Amniotic stem cell (primary cell): Measurements from ENCODE around the gene TLR9.

Experiments
- DNase-seq: peaks from one replicate; lab custom pipeline; 2025; lab: John Stamatoyannopoulos, UW

Gene TLR9

DNA sequence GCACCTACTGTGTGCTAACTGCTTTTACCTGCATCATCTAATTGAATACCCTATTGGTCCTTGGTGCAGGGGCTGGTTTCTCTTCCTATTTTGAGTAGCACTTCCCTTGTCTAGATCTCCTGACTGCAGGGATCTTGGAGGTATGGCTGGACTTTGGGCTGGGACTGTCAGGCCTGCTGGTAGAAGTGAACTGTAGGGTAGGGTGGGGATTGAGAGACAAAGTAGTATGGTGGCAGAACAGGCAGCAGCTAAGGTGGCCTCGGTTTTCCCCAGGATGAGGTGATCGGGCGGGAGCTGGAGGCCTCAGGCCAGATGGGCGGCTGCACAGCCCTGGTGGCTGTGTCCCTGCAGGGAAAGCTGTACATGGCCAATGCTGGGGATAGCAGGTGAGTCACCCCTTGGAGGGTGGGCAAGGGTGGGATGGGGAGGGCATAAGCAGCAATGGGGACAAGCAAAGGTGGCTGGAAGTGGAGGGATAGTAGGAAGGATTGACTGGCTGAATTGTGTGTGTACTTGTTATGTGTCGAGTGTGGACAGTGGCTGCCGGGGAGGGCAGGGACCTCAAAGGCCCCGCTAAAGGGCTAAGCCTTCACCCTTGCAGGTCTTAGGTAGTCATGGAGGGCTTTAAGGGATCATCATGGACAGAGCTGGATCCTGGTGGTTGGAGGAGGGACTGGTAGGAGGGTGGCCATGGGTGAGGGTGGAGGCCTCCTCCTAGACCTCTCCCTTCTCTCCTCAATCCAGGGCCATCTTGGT lies 22.1 kb upstream of the TLR9 start:
- no peak for DNase-seq

DNA sequence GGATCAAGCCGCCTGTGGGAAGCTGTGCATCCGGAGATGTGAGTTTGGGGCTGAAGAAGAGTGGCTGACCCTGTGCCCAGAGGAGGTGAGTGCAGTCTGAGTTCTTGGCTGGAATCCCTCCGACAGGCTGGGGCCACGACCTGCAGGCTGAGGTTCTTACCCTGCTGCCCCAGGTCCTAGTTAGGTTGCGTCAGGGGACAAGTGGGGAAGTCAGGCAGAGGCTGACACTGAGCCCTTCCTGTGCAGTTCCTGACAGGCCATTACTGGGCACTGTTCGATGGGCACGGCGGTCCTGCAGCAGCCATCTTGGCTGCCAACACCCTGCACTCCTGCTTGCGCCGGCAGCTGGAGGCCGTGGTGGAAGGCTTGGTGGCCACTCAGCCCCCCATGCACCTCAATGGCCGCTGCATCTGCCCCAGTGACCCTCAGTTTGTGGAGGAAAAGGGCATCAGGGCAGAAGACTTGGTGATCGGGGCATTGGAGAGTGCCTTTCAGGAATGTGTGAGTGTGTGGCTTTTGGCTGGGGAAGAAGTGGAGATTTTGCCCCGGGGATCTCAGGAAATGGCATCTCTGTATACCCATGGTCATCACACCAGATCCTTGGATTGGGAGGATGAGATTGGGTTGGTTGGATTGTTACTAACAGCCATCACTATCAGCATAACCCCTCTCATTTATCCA lies 21.4 kb upstream of the TLR9 start:
- DNase-seq, result no peak

DNA sequence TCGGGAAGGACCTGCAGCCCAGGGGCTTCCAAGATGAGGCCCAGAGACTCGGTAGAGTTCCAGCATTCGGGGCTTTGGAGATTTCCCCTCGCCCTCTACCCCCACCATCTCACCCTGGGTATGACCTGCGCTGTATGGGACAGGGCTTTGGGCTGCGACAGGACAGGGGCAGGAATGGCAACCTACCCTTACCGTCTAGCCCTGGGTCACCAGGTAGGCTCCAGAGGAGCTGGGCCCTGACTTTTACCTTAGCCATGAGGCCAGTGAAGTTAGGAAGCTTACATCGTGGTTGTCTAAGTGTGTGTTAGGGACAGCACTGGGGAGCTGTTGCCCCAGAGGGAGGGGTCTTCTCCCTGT lies 20.8 kb upstream of the TLR9 start:
- no peak for DNase-seq

DNA sequence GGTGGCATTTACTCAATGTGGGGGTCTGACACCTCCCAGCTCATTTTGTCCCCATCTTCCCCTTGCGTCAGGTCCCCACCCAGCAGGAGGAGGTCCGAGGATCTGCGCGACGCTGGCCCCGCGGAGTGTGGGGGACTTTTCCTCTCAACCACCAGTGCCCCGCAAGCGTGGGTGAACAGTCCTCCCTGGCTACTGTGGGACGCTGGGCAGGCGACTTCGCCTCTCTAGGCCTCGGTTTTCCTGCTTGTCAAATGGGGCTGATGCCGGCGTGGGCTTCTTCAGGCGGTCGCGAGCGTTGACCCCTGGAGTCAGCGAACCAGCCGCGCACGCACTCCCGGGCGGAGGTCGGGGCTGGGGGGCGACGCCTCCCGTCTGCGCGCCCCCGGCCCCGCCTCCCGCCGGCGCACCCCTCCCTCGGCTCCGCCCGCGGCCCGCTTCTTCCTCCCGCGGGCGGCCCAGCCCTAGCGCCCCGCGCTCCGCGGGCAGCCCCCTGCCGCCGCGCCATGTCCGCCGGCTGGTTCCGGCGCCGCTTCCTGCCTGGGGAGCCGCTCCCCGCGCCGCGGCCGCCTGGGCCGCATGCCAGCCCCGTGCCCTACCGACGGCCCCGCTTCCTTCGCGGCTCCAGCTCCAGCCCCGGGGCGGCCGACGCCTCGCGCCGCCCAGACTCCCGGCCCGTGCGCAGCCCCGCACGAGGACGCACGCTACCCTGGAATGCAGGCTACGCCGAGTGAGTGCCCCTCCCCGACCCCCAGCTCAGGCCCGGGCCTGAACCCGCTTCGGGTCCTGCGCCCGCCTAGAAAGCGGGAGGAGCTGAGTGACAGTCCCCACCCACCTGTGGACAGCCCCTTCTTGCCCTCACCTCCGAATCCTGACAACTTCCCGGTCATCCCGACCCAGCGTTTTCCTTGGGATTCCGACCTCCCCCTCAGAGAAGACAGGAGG lies 20.1 kb upstream of the TLR9 start, which contains the start of gene PPM1M:
PPM1M (plus strand) TSS at position 438 of the 942 bp plus-strand sequence; CDS start at position 504, 66 bp downstream.
- DNase-seq, result no peak

DNA sequence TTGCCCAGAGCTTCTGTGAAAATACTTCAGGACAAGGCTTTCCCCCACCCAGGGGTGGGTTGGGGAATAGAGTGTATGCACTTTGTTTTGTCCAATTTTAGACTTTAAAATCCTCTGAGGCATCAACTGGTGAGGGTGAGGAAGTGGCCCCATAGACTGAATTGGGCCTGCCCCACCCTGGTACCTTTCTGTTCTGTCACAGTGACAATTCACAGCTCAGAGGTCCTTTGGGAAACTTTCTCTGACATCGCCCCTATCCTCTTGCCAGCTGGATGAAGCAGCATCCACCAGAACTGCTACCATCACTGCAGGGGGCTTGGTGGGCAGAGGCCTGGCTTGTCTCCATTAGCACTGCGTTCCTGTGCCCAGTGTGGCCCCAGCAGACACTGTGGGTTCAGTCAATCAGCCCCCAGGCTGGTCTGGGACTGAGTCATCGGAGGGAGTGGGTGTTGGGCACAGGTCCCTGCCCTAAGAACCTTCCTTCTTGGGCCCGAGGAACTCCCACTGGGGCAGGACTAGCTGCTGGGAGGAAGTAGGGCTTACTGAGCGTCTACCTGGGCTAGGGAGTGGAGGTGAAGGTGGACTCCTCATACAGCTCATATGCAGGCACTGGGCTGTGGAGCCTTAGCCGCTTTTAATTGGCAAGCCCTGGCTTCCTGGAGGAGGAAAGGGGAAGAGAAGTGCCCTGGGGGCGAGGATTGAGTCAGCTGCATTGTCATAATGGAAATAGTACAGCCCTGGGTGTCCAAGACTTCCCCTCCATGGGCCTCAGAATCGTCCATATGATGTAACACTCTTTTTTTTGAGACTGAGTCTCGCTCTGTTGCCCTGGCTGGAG lies 18.6 kb upstream of the TLR9 start:
- peak; percentile 19 for DNase-seq

DNA sequence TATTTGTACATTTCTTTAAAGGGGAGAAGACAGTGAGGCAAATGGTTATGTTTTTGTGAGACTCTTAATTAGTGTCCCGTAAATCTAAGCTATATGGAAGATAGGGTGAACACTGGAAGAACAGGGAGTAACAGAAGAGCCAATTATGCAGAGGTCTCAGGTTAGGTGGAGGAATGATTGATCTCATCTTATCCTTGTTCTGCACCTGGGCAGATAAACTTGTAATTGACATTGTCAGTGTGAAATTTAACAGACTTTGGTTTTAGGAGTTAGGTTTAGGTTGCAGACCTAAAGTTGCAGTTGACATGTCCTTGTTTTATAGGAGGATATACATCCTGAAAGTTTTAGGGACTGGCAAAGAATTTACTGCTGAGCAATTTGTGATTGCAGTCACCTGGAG lies 16.6 kb upstream of the TLR9 start:
- no peak for DNase-seq

DNA sequence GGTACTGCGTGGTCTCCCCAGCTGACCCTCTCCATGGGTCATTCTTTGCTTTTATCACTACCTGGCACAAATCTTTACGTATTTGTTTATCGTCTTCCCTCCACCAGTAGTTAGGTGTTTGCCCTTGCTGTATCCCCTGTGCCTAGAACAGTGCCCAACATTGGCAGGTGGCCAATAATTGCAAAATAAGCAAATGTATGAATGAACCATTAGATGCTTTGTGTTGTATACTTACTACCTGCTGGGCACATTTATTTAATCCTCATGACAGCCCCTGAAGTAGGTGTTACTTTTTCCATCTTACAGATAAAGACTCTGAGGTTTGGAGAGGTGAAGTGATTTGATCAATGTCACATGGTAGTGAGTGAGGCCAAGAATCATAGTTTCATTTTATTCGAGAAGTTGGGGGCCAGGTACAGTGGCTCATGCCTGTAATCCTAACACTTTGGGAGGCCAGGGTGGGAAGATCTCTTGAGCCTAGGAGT lies 15.5 kb upstream of the TLR9 start:
- DNase-seq, result no peak

DNA sequence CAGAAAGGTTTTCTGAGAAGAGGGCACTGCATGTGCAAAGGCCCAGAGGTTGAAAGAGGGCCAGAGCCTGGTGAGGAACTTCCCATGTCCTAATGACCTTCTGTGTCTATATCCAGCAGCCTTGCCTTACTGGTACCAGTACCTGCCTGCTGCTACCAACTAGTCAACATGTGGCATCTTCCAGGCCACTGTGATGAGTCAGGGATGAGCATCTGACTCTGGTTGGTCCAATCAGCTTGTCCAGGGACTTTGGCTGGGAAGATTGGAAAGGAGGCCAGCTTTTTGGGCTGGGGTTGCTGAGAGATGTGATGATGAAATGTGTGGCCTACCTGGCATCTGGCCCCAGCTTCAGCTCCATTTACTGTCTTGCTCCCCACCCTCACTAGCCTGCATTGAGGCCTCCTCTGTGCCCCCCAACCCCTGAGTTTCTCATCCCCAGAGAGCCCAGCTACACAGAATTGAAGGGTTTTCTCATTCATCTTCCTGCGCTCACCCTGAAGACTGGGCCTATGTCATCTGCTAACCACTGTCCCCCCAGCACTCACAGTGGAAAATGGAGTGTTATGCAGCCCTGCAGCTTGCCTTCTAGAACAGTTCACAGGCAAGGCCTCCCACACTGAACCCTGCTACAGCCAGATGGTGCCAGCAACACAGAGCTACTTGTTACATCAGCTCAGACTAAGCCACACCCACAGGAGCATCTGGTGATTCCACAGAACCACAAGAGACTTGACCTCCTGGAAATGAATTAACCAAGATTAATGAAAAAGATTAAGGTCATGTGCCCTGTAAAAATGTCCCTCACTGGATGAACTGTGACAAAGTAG lies 14.8 kb upstream of the TLR9 start:
- DNase-seq, result peak; percentile 27

DNA sequence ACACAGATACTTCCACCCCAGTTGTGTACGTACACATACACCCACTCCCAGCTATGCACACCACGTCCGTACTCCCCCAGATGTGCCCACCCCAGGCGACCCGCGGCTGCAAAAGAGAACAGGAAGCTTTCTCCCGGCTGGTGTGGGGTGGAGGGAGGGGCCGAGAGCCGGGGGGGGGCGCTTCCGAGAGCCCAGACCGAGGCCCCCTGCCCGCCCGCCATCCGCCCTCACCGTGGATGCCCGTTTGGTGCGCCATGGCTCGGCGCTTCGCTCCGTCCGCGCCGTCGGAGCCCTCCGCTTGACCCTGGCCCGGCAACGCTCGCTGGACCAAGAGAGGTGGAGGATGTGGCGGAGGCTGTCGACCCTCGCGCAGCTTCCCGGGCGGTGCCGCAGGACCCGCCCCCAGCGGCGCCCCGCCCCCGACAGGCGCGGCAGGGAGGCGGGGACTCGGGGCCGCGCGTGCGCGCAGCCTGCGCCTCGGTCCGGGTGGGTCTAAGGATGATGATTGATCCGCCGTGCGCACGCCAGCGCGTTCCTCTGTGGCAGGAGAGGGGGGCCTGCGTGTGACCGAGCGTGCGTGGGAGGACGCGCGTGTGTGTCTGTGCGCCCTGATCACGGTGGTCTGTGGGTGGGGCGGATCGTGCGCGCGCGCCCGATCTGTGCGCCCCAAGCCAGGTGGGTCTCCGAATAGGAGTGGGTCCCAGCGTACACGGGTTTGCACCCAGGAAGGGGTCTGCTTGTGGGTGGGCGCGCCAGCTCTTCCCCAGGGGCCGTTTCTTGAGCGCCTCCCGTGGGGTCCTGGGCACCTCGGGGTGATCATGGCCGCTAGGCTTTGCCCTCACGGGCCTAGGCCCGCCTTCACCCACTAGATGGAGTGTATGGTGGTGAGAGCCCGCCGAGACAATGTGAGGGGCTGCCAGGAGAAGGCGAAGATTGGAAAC lies 13.6 kb upstream of the TLR9 start, which contains the start of gene TWF2:
TWF2 (minus strand) TSS at position 398 of the 941 bp plus-strand sequence; CDS start at position 256, 142 bp downstream.
- peak; percentile 35 for DNase-seq

DNA sequence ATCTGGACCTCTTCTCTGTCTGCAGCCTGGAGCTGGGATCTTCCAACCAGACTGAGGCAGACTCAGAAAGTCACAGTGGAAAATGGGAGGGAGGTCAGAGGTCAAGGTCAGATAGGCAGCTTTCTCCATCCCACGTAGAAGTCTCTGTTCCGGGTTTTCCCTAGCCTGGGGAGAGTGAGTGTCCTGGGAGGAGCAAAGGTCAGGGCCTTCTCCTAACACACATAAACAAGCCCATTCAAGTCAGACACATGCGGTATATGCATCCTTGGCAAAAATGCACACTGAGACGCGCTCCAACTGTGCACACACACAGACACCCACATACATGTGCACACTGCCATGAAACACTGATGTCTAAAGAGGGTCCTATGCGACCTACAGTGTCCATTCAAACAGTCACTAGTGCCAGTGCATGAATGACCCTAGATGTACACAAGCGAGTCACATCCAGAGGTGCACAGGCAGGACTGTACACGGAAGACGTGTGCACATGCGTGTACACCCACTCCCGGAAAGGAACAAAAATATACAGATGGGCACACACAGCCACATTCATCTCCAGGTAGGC lies 12.8 kb upstream of the TLR9 start:
- DNase-seq, result no peak

DNA sequence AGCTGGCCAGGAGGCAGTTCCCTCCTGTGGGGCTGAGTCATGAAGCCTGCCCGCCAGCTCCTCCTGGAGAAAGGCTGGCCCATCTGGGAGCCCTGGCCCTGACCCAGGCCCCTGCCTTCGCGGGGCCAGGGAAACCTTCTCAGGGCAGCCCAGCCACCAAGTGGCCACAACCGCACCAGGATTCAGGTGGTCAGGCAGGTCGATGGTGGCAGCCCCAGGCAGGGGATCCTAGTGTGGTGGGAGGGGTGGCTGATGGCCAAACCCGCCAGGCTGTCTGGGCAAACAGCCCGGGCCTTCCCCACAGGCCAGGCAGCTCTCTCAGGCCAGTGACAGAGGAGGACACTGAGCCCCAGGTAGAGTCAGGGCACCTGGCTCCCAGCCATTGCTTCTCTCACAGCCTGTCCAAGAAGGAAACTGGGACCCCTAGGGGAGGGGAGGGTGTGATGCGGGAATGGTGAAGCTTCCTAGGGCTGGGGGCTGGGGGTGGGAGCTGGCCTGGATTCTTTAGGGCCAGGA lies 12.3 kb upstream of the TLR9 start:
- DNase-seq, result peak; percentile 71

DNA sequence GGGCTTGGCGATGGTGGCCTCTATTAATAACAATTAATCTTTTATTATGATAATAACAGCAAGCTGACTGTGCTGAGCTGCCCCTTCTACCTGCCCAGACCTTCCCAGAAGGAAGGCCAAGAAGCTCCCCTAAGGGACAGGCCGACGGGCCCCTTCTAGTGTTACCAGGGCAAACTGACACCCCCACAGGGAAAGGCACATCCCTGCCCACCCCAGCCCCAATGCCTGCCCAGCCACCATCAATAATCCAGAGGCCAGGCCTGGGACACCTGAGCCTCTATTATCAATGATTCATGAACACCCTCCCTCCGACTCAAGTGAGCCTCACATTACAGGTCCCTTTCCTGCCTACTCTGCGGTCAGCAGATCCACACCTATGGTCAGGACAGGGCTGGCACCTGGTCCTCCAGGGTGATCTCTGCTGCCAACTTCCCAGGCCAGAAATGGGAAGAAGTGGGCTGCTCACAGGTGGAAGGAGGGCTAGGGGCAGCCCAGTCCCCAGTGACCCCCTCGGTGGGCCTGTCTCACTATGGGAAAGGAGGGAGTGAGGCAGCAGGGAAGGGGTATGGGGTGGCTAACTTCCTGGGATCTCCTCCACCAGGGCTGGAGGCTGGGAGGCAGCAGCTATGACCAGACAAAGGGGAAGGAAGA lies 11.7 kb upstream of the TLR9 start:
- no peak for DNase-seq

DNA sequence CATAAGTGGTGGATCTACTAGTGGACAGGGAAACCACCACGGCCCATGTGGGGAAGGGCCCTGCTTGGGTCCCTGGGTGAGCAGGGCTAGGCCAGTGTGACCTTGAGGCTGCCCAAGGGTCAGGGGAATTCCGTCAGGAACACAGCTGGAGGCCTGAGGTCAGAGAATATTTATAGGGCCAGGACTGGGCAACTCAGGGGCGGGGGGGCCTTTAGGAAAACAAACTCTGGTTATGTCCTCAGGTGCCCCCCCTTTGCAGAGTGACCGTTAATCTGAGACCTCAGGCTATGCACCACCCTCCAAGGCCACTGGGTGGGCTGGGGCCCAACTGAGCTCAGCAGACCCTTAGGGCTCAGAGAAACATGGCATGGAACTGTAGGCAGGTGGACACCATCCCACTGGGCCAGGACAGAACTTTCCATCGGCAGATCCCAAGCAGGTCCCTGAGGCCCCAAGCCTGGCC lies 11.0 kb upstream of the TLR9 start:
- no peak for DNase-seq

DNA sequence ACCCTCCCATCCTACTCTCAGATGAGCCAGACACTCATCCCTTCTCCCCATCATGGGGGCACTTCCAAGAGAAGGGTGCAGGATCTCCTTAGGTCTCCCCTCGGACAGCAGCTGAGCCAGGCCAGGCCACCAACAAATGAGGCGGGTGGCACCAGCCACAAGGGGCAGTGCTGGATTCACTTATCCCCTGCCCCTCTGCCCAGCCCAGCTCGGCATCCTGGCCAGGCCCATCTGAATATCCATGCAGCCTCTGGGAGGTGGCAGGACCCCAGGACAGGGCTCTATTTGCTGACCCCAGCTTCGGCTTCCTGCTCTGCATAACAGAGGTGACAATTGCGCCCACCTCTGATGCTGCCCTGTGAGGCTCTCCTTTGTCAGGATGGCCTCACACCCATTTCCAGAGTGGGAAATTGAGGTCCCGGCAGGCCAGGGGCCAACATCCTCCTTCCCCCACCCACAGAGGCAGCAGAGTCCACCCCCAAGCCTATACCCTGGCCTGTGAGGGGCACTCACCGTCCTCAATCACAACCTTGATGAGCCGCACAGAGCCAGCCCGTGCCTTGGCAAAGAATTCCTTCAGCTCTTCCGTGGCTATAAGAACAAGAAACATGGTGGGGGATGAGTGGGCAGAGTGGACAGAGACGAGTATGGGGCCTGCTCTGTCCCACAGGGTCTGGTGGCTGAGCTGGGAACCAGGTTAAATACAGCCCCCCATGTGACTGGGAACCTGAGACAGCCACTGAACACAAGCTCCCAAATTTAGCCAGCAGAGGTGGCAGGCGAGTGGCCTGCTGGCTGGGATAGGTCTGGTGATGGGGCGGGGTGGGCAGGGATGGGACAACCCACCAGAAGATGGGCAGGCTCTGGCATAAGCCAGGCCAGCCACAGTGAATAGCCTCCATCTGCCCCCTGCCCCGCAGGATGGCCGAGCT lies 9.3 kb upstream of the TLR9 start:
- no peak for DNase-seq

DNA sequence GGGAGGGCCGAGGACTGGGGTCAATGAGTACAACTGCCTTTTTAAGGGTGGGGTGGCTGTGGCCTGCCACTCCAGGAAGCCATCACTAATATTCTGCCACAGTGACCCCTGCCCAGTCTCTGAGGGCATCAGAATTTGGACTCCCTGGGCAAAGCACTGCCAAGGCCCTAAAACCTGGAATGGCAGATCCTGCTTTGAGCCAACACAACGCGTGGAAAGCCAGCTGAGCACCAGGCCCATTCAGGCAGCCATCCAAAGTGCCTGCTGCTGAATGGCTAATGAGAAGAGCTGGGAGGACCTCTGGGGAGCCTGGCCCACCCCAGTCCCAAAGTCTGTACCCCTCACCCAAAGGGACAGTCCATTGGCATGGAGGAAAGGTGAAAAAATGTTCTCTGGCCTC lies 8.5 kb upstream of the TLR9 start:
- DNase-seq, result no peak

DNA sequence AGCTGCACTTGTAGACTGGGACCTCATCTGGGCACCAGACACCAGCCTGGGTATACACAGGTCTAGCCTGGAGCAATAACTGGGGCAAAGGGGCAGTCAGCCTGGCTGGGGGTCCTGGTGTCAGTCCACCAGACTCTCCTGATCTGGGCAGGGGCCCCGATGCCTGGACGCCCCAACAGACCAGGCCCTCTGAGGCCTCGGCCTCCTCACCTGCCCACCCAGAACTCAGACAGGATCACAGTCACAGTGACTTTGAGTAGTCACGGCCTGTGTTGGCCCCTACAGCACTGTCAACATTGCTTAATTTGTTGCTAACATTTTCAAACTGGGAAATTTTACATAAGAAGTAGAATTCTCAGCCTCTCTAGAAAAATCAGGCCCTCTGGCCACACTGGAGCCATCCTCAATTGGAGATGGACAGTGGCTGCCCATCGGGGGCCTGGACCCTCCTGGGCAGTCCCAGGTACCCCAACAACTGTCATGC lies 7.7 kb upstream of the TLR9 start:
- DNase-seq, result no peak
